ENCODE results near the gene TEX14. TPM values are rescaled to one million over a fixed set of nuclear protein-coding genes. Genes with fewer than 3 reads are reported as not detected.

Gene TEX14
- total RNA-seq, 1 donor from 2014 or later: not detected

DNA sequence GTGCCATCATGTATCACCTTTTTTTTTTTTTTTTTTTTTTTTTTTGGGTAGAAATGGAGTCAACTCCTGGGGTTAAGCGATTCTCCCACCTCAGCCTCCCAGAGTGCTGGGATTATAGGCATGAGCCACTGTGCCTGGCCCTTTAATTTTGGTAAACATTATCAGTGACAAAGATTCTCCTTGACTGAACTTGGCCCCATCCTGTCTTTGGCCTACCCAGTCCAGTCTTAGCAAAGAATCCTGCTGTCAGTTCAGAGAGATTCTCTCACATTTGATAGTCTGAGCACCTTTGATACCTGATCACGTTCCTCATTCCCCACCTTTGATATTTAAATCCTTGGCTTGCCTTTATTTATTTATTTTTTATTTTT, 12.1 kb upstream of the TEX14 start:
- Histone ChIP-seq H3K27ac (no peak overlapping the region), H3K27me3 (no peaks in the 10 kb centered on the region), H3K9me3 (no peaks in the 10 kb centered on the region), H3K4me1 (no peaks in the 10 kb centered on the region), H3K4me3 (no peak overlapping the region), H3K36me3 (peaks cover 7 to 35% of the 10 kb centered on the region in 2 donors)
- TF ChIP-seq, protein P1, sequence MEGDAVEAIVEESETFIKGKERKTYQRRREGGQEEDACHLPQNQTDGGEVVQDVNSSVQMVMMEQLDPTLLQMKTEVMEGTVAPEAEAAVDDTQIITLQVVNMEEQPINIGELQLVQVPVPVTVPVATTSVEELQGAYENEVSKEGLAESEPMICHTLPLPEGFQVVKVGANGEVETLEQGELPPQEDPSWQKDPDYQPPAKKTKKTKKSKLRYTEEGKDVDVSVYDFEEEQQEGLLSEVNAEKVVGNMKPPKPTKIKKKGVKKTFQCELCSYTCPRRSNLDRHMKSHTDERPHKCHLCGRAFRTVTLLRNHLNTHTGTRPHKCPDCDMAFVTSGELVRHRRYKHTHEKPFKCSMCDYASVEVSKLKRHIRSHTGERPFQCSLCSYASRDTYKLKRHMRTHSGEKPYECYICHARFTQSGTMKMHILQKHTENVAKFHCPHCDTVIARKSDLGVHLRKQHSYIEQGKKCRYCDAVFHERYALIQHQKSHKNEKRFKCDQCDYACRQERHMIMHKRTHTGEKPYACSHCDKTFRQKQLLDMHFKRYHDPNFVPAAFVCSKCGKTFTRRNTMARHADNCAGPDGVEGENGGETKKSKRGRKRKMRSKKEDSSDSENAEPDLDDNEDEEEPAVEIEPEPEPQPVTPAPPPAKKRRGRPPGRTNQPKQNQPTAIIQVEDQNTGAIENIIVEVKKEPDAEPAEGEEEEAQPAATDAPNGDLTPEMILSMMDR (IDR thresholded peaks at IDR 0.05): no peak
- no peak for DNase-seq (ENCODE audit: low spot score in 2 of 2)
- intact Hi-C loops (cut with DNase I): no loop called here

DNA sequence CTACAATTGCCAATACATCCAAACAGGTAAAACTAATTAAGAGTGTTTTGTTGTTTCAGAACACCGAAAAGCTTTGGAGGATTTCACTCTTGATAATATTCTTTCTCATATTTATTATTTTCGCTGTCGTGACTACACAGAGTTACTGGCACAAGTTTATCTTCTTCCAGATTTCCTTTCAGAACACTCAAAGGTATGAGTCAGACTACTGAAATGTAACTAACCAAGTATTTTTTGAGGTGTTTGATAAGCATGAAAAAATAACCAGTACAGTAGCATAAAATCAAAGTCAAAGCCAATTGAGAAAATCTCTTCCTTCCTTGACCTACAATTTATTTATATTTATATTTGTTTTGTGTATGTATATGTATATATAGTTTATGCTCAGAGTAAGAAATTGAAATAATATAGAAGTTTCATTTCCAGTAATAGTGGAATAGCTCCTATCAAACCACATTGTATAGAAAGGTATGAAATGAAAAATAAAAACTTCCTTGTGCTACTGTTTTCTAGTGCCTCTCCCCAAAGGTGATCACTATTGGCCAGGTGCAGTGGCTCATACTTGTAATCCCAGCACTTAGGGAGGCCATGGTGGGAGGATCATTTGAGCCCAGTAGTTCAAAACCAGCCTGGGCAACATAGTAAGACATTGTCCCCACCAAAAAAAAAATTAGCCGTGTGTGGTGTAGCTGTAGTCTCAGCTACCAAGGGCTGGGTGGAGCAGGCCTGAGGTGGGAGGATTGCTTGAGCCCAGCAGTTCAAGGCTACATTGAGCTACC, 11.5 kb upstream of the TEX14 start:
- no peak overlapping the region for H3K4me3 ChIP-seq
- no peaks in the 10 kb centered on the region for H3K27me3 ChIP-seq
- no peak overlapping the region for H3K27ac ChIP-seq
- H3K36me3 ChIP-seq: peaks cover 7 to 35% of the 10 kb centered on the region in 2 donors
- no peak for DNase-seq (ENCODE audit: low spot score in 2 of 2)
- no peaks in the 10 kb centered on the region for H3K4me1 ChIP-seq
- H3K9me3 ChIP-seq: no peaks in the 10 kb centered on the region
- TF ChIP-seq, protein P1 (IDR thresholded peaks at IDR 0.05): no peak
- intact Hi-C loops (cut with DNase I): no loop called here

DNA sequence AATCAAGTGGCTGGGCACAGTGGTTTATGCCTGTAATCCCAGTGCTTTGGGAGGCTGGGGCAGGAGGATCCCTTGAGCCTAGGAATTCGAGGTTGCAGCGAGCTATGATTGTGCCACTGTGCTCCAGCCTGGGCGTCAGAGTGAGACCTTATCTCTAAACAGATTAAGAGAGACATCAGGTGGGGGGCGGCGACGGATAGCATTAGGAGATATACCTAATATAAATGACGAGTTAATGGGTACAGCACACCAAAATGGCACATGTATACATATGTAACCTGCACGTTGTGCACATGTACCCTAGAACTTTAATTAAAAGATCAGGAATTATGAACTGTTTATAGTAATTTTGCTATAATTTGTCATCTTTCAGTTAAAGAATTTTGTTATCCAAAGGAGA, 10.9 kb upstream of the TEX14 start:
- Histone ChIP-seq H3K36me3 (peaks cover 7 to 35% of the 10 kb centered on the region in 2 donors), H3K9me3 (no peaks in the 10 kb centered on the region), H3K4me3 (no peak overlapping the region), H3K27me3 (no peaks in the 10 kb centered on the region), H3K4me1 (no peaks in the 10 kb centered on the region), H3K27ac (no peak overlapping the region)
- intact Hi-C loops (cut with DNase I): no loop called here
- TF ChIP-seq, protein P1 (IDR thresholded peaks at IDR 0.05): no peak
- DNase-seq (ENCODE audit: low spot score in 2 of 2): no peak

DNA sequence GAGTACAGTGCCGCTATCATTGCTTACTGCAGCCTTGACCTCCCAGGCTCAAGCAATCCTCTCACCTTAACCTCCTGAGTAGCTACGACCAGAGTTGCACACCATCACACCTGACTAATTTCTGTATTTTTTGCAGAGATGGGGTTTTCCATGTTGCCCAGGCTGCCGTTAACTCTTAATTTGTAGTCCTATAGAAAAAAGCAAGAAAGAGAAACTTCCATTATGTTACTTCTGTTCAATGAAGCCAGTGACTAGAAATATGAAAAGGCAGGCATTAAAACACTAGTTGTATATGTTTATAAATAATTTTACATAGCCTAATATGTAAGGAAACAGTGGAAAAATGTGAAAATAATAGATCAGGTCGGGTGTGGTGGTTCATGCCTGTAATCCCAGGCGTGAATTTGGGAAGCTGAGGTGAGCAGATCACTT, 10.2 kb upstream of the TEX14 start:
- intact Hi-C loops (cut with DNase I): no loop called here
- no peaks in the 10 kb centered on the region for H3K27me3 ChIP-seq
- no peaks in the 10 kb centered on the region for H3K9me3 ChIP-seq
- H3K27ac ChIP-seq: no peak overlapping the region
- H3K4me1 ChIP-seq: no peaks in the 10 kb centered on the region
- peaks cover 7 to 35% of the 10 kb centered on the region in 2 donors for H3K36me3 ChIP-seq
- H3K4me3 ChIP-seq: no peak overlapping the region
- TF ChIP-seq, protein P1 (IDR thresholded peaks at IDR 0.05): no peak
- no peak for DNase-seq (ENCODE audit: low spot score in 2 of 2)

DNA sequence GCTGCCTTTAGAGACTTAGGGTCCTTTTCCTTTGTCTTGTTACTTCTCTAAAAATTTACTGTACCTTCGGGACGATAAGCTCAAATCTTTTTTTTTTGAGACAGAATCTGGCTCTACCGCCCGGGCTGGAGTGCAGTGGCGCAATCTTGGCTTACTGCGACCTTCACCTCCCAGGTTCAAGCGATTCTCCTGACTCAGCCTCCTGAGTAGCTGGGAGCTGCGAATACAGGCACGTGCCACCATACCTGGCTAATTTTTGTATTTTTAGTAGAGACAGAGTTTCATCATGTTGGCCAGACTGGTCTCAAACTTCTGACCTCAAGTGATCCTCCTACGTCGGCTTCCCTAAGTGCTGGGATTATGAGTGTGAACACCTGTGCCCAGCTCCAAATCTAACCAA, 7.9 kb upstream of the TEX14 start:
- TF ChIP-seq, protein P1 (IDR thresholded peaks at IDR 0.05): no peak
- no peaks in the 10 kb centered on the region for H3K4me1 ChIP-seq
- intact Hi-C loops (cut with DNase I): no loop called here
- peaks cover 7 to 27% of the 10 kb centered on the region in 2 donors for H3K36me3 ChIP-seq
- no peaks in the 10 kb centered on the region for H3K27me3 ChIP-seq
- no peaks in the 10 kb centered on the region for H3K9me3 ChIP-seq
- no peak overlapping the region for H3K4me3 ChIP-seq
- DNase-seq (ENCODE audit: low spot score in 2 of 2): no peak
- no peak overlapping the region for H3K27ac ChIP-seq

Measured in ascending aorta (tissue), 2 donors.